Measurements from ENCODE around the gene SLC25A28.
A peak's percentile ranks its signal among the peaks of the same experiment; 100 is the strongest.

The SLC25A28 gene

GRCh38 chr10:99583687-99584086 is 36.6 kb downstream of the SLC25A28 start:
- no peak overlapping the region for H3K4me3 ChIP-seq (ENCODE audit: low read length)
- DNase-seq (ENCODE audit: low read depth) = no peak
- TF ChIP-seq CTCF (IDR thresholded peaks at IDR 0.05; ENCODE audit: insufficient read depth, low read depth, low read length, missing control alignments) = no peak

GRCh38 chr10:99582255-99582770 is 37.9 kb downstream of the SLC25A28 start:
- peak; percentile 22 for DNase-seq (ENCODE audit: low read depth)
- TF ChIP-seq CTCF (IDR thresholded peaks at IDR 0.05; ENCODE audit: insufficient read depth, low read depth, low read length, missing control alignments) = no peak
- no peak overlapping the region for H3K4me3 ChIP-seq (ENCODE audit: low read length)

- H3K4me3 ChIP-seq (ENCODE audit: low read length) = no peak overlapping the region
Measured at GRCh38 chr10:99579971-99580370, 40.3 kb downstream of the SLC25A28 start.

GRCh38 chr10:99573790-99574189 is 46.4 kb downstream of the SLC25A28 start:
- peak; percentile 40 for DNase-seq (ENCODE audit: low read depth)
- H3K4me3 ChIP-seq (ENCODE audit: low read length) = no peak overlapping the region
- no peak for TF ChIP-seq CTCF (IDR thresholded peaks at IDR 0.05; ENCODE audit: insufficient read depth, low read depth, low read length, missing control alignments)

More at GRCh38 chr10:99579971-99580370, 40.3 kb downstream of the SLC25A28 start:
- DNase-seq (ENCODE audit: low read depth) = no peak
- TF ChIP-seq CTCF (IDR thresholded peaks at IDR 0.05; ENCODE audit: insufficient read depth, low read depth, low read length, missing control alignments) = no peak

GRCh38 chr10:99571816-99572215 is 48.4 kb downstream of the SLC25A28 start:
- no peak overlapping the region for H3K4me3 ChIP-seq (ENCODE audit: low read length)
- no peak for DNase-seq (ENCODE audit: low read depth)
- no peak for TF ChIP-seq CTCF (IDR thresholded peaks at IDR 0.05; ENCODE audit: insufficient read depth, low read depth, low read length, missing control alignments)

GRCh38 chr10:99569961-99570360 is 50.3 kb downstream of the SLC25A28 start:
- no peak for DNase-seq (ENCODE audit: low read depth)
- TF ChIP-seq CTCF (IDR thresholded peaks at IDR 0.05; ENCODE audit: insufficient read depth, low read depth, low read length, missing control alignments) = no peak
- no peak overlapping the region for H3K4me3 ChIP-seq (ENCODE audit: low read length)

GRCh38 chr10:99569253-99569939 is 50.8 kb downstream of the SLC25A28 start:
- no peak overlapping the region for H3K4me3 ChIP-seq (ENCODE audit: low read length)
- DNase-seq (ENCODE audit: low read depth) = no peak
- TF ChIP-seq CTCF (IDR thresholded peaks at IDR 0.05; ENCODE audit: insufficient read depth, low read depth, low read length, missing control alignments) = no peak
